Adrenal gland (tissue), 12 donors: ENCODE measurements around the gene GLYR1. TPM values are rescaled to one million over a fixed set of nuclear protein-coding genes. Genes with fewer than 3 reads are reported as not detected.
"Not testable (repeated sequence)": the region's sequence is repeated elsewhere in the genome, so short reads cannot be mapped to it uniquely, and the experiment has no call there.

ENCODE experiments used
- DNase-seq, 7 donors: peaks; one replicate each; pipeline ENCODE4 v3.0.0-alpha.2; 2019 to 2020
- H3K27ac ChIP-seq, 5 donors: fragments of 200-600 bp; sonication (generic) in 4 of 5; 1 replicate in 3 of 5; 2 replicates in 2 of 5; pipeline versions ENCODE4 v1.5.1 to v1.8.0; 2016 to 2020; ENCODE audit warnings: mild to moderate bottlenecking in 1 of 5
- H3K27me3 ChIP-seq: fragments of 200-600 bp; 2 replicates; pipeline ENCODE4 v1.8.0; 2021
- H3K36me3 ChIP-seq, 2 donors: fragments of 200-600 bp; replicated peaks in 1 of 2; 1 replicate in 1 of 2; 2 replicates in 1 of 2; pipeline versions ENCODE4 v1.5.1 to v1.8.0; 2018 to 2022
- H3K4me1 ChIP-seq, 2 donors: fragments of 200-600 bp; replicated peaks in 1 of 2; 1 replicate in 1 of 2; 2 replicates in 1 of 2; pipeline versions ENCODE4 v1.5.1 to v1.8.0; 2018 to 2021
- H3K4me3 ChIP-seq, 4 donors: fragments of 200-600 bp; sonication (generic) in 3 of 4; one replicate each; pipeline ENCODE4 v1.5.1; 2016 to 2018
- H3K9me3 ChIP-seq, 3 donors: fragments of 200-600 bp; sonication (generic) in 1 of 3; replicated peaks in 1 of 3; 1 replicate in 2 of 3; 2 replicates in 1 of 3; pipeline versions ENCODE4 v1.5.1 to v1.8.0; 2016 to 2021
- CTCF ChIP-seq, 6 experiments: fragments of 450-650 bp in 4 of 6; fragments of 200-600 bp in 2 of 6; sonication (generic) in 1 of 6; IDR thresholded peaks; 1 replicate in 5 of 6; 2 replicates in 1 of 6; pipeline versions ENCODE4 v1.5.1 to v1.8.0; 2016 to 2021; ENCODE audit warnings: antibody characterized with exemption in 6 of 6, mild to moderate bottlenecking in 2 of 6, moderate library complexity in 1 of 6
- POLR2A ChIP-seq, 2 donors: fragments of 450-650 bp; IDR thresholded peaks; one replicate each; pipeline ENCODE4 v1.6.1; 2017; ENCODE audit warnings: antibody characterized with exemption in 2 of 2, mild to moderate bottlenecking in 2 of 2, moderate library complexity in 1 of 2
- WGBS, 4 donors: extraction: QIAGEN DNeasy Blood & Tissue Kit in 2 of 4; methylation state at CpG; one replicate each; pipeline versions ENCODE4 v1.1.5 to v1.1.7; 2013 to 2017; 5-methylcytosine and 5-hydroxymethylcytosine counted together
- intact Hi-C, 2 donors: fragments of 100-400 bp; cut with DNase I; formaldehyde crosslinking; loops; one replicate each; pipeline versions ENCODE4 v1.14.1 to v1.15.0; 2022 to 2023
- polyA plus RNA-seq, 3 donors: library from polyadenylated mRNA; stranded (reverse); fragments of 200-250 nt in 2 of 3; fragments of 350-450 nt in 1 of 3; fragmentation: Illumina TruSeq in 1 of 3; extraction: RNeasy Lipid Tissue Mini Kit (QIAGEN cat#74804) in 1 of 3; gene quantifications; one replicate each; pipeline ENCODE4 v1.2.3, GENCODE V29; 2013 to 2014
- total RNA-seq, 9 donors: library from RNA; depleted of rRNA in 4 of 9; stranded (reverse); fragments of >200 nt in 4 of 9; fragments of 120-200 nt in 1 of 9; fragmentation: NEBNext Ultra II Directional in 1 of 9; extraction: Animal tissue kit (Norgen Biotek cat#: 25700) in 1 of 9; gene quantifications; one replicate each; pipeline versions ENCODE4 v1.1.0 to v1.2.4, GENCODE V29; 2013 to 2023
- donor health status: healthy with polysubstance abuse.
- donor health status: Bipolar disorder and iron deficiency.
- donor health status: DM: yes; HTN: yes; CAD: no.
- donor health status: DM: no; HTN: no; CAD: no.
- donor health status: DM: no; HTN: no; CAD: no.
- donor health status: DM: yes; HTN: yes; CAD: no.

The GLYR1 gene
- total and polyA plus RNA-seq, 12 donors = 39.3 to 118 (median 69.1) TPM

- 73 to 82% (median 79%) methylated on average over 6 to 9 of the region's 9 CpGs for WGBS, 4 donors
- Histone ChIP-seq H3K4me1 (no peaks in the 10 kb centered on the region), H3K27me3 (no peaks in the 10 kb centered on the region), H3K4me3 (no peak overlapping the region), H3K36me3 (no peaks in the 10 kb centered on the region), H3K27ac (no peak overlapping the region), H3K9me3 (no peaks in the 10 kb centered on the region)
- DNase-seq = no peak
- TF ChIP-seq POLR2A (IDR thresholded peaks at IDR 0.05) (no peak), CTCF (IDR thresholded peaks at IDR 0.05) (no peak)
- intact Hi-C loops = no loop called here
Measured at GRCh38 chr16:4788489-4788889, 58.6 kb downstream of the GLYR1 start.

- Histone ChIP-seq H3K9me3 (no peaks in the 10 kb centered on the region), H3K27me3 (no peaks in the 10 kb centered on the region), H3K36me3 (no peaks in the 10 kb centered on the region), H3K27ac (no peak within 1 kb of the TSS), H3K4me1 (no peaks in the 10 kb centered on the region), H3K4me3 (no peak within 1 kb of the TSS)
- TF ChIP-seq CTCF (IDR thresholded peaks at IDR 0.05) (no peak), POLR2A (IDR thresholded peaks at IDR 0.05) (no peak)
- intact Hi-C loops = no loop called here
- WGBS, 4 donors = 53 to 63% (median 57%) methylated on average over 8 to 14 of the region's 14 CpGs
- no peak for DNase-seq
Measured at GRCh38 chr16:4787627-4788482, 59.2 kb downstream of the GLYR1 start, which contains the start of gene SEPTIN12. TSS of gene SEPTIN12 (minus strand) at chr16:4788345. CDS start at chr16:4787645, 700 bp downstream.

DNA sequence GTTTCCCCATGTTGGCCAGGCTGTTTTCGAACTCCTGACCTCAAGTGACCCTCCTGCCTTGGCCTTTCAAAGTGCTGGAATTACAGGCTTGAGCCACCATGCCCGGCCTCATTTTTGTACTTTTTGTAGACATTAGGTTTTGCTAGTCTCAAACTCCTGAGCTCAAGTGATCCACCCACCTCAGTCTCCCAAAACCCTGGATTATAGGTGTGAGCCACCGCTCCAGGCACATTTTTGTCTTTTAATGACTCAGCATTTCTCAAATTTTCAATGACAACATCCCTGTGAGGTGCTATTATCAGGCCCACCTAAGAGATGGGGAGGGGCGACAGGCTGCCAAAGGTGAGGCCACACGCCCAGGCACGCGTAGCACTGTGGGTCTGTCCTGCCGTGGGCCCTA is 60.0 kb downstream of the GLYR1 start:
- Histone ChIP-seq H3K4me3 (no peak overlapping the region), H3K4me1 (no peaks in the 10 kb centered on the region), H3K27ac (no peak overlapping the region), H3K27me3 (no peaks in the 10 kb centered on the region), H3K36me3 (no peaks in the 10 kb centered on the region), H3K9me3 (no peaks in the 10 kb centered on the region)
- TF ChIP-seq POLR2A (IDR thresholded peaks at IDR 0.05) (no peak), CTCF (IDR thresholded peaks at IDR 0.05) (no peak)
- intact Hi-C loops = no loop called here
- WGBS, 4 donors = 92 to 96% (median 94%) methylated on average over 8 of the region's 8 CpGs
- no peak for DNase-seq

GRCh38 chr16:4785758-4786433 is 61.2 kb downstream of the GLYR1 start:
- H3K9me3 ChIP-seq = no peaks in the 10 kb centered on the region
- TF ChIP-seq CTCF (IDR thresholded peaks at IDR 0.05) (no peak), POLR2A (IDR thresholded peaks at IDR 0.05) (no peak)
- intact Hi-C loops = no loop called here
- H3K4me1 ChIP-seq = no peaks in the 10 kb centered on the region
- H3K36me3 ChIP-seq = no peaks in the 10 kb centered on the region
- H3K27ac ChIP-seq = no peak overlapping the region
- 90 to 94% (median 92%) methylated on average over 23 of the region's 23 CpGs for WGBS, 4 donors
- no peaks in the 10 kb centered on the region for H3K27me3 ChIP-seq
- no peak overlapping the region for H3K4me3 ChIP-seq
- no peak for DNase-seq

GRCh38 chr16:4784444-4784987 is 62.6 kb downstream of the GLYR1 start:
- intact Hi-C loops, H3K36me3 ChIP-seq, H3K27me3 ChIP-seq, H3K4me1 ChIP-seq, H3K27ac ChIP-seq, H3K9me3 ChIP-seq, H3K4me3 ChIP-seq, DNase-seq: not testable (repeated sequence)
- WGBS, 4 donors = 79 to 90% (median 89%) methylated on average over 14 of the region's 14 CpGs
